Ishikawa (cell line): ENCODE results near the gene SLC6A11.

ENCODE experiments used
- CREB1 ChIP-seq: IDR thresholded peaks from 2 replicates; pipeline ENCODE4 v1.6.1; 2012; ENCODE audit warnings: low read depth
- EP300 ChIP-seq: IDR thresholded peaks from 2 replicates; pipeline ENCODE4 v1.6.1; 2012; ENCODE audit warnings: borderline replicate concordance
- RAD21 ChIP-seq: IDR thresholded peaks from 2 replicates; pipeline ENCODE4 v1.6.1; 2012; ENCODE audit warnings: low read depth
- TAF1 ChIP-seq: IDR thresholded peaks from 2 replicates; pipeline ENCODE4 v1.6.1; 2012; ENCODE audit warnings: low read depth, mild to moderate bottlenecking
- TF ChIP-seq, protein P1 (sequence below): IDR thresholded peaks from 2 replicates; pipeline ENCODE4 v1.6.1; 2012; ENCODE audit warnings: low read depth, mild to moderate bottlenecking

DNA sequence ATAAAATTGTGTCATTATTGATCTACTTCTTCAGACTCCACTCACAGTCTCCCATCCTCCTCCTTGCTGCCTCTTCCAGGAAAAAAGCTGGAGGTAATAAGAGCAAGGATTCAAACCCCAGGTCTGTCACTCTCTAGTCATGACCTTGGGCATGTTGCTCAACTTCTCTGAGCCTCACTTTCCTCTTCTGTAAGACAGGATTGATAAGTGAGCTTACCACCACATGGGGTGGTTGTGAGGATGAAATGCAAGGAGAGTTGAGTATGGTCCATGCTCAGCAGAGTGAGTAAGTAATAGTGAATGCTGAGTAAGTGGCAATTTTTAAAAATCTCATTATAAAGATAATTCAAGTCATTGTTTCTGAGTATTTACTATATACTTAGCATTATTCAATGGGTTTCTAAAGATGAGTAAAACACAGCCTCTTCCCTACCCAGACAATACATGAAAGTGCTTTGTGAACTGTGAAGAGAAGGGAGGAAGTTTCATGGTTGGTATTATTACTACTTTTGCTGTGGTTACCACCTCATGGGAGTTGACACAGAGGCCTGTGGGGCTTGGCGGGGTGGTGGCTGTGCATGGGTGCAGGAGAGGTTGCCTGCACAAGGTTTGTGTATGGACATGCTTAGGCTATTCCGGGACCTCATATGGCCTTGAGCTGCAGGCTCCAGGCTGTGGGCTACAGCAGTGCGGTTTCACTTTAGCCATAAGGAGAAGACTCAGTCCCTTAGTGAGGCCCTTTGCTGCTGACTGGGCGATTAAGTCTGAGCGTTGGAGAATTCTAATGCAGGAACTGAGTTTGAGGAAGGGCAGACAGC, 30.0 kb downstream of the SLC6A11 start:
- TF ChIP-seq, protein P1, sequence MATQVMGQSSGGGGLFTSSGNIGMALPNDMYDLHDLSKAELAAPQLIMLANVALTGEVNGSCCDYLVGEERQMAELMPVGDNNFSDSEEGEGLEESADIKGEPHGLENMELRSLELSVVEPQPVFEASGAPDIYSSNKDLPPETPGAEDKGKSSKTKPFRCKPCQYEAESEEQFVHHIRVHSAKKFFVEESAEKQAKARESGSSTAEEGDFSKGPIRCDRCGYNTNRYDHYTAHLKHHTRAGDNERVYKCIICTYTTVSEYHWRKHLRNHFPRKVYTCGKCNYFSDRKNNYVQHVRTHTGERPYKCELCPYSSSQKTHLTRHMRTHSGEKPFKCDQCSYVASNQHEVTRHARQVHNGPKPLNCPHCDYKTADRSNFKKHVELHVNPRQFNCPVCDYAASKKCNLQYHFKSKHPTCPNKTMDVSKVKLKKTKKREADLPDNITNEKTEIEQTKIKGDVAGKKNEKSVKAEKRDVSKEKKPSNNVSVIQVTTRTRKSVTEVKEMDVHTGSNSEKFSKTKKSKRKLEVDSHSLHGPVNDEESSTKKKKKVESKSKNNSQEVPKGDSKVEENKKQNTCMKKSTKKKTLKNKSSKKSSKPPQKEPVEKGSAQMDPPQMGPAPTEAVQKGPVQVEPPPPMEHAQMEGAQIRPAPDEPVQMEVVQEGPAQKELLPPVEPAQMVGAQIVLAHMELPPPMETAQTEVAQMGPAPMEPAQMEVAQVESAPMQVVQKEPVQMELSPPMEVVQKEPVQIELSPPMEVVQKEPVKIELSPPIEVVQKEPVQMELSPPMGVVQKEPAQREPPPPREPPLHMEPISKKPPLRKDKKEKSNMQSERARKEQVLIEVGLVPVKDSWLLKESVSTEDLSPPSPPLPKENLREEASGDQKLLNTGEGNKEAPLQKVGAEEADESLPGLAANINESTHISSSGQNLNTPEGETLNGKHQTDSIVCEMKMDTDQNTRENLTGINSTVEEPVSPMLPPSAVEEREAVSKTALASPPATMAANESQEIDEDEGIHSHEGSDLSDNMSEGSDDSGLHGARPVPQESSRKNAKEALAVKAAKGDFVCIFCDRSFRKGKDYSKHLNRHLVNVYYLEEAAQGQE = no peak
- no peak for TF ChIP-seq RAD21
- no peak for TF ChIP-seq TAF1
- TF ChIP-seq CREB1 = no peak
- TF ChIP-seq EP300 = no peak
